Lung (tissue), 12 donors: ENCODE data around the gene CCDC149. TPM values are rescaled to one million over a fixed set of nuclear protein-coding genes. Genes with fewer than 3 reads are reported as not detected.

Source experiments
- ATAC-seq: fragments of 200-7000 bp; cut with Tn5 transposase; one replicate; pipeline ENCODE4 v1.9.1; 2020; ENCODE audit warnings: moderate number of reproducible peaks; ENCODE audit not compliant: insufficient read depth, low FRiP score
- DNase-seq, 3 donors: peaks; one replicate each; pipeline ENCODE4 v3.0.0-alpha.2; 2013 to 2017
- H3K27ac ChIP-seq, 2 donors: one replicate each; pipeline ENCODE4 v1.5.1; 2013; ENCODE audit warnings: mild to moderate bottlenecking in 2 of 2, moderate library complexity in 2 of 2, control low read depth in 1 of 2, inconsistent platforms in 1 of 2, low read depth in 1 of 2, low read length in 1 of 2
- H3K27me3 ChIP-seq, 3 donors: one replicate each; pipeline ENCODE4 v1.5.1; 2013; ENCODE audit warnings: low read length in 2 of 3; ENCODE audit not compliant: control insufficient read depth in 3 of 3, insufficient read depth in 3 of 3
- H3K36me3 ChIP-seq, 4 donors: one replicate each; pipeline ENCODE4 v1.5.1; 2013; ENCODE audit warnings: low read length in 4 of 4, mild to moderate bottlenecking in 1 of 4, moderate library complexity in 1 of 4; ENCODE audit not compliant: control insufficient read depth in 4 of 4, insufficient read depth in 4 of 4
- H3K4me1 ChIP-seq, 5 donors: one replicate each; pipeline ENCODE4 v1.5.1; 2013; ENCODE audit warnings: low read length in 5 of 5, mild to moderate bottlenecking in 2 of 5, moderate library complexity in 1 of 5; ENCODE audit not compliant: control insufficient read depth in 5 of 5, insufficient read depth in 5 of 5
- H3K4me3 ChIP-seq: one replicate; pipeline ENCODE4 v1.5.1; 2013; ENCODE audit warnings: mild to moderate bottlenecking, control low read depth, moderate library complexity
- H3K9ac ChIP-seq, 2 donors: one replicate each; pipeline ENCODE4 v1.5.1; 2013; ENCODE audit warnings: low read length in 2 of 2, control low read depth in 1 of 2; ENCODE audit not compliant: insufficient read depth in 1 of 2
- H3K9me3 ChIP-seq, 4 donors: one replicate each; pipeline ENCODE4 v1.5.1; 2013; ENCODE audit warnings: low read length in 3 of 4, mild to moderate bottlenecking in 1 of 4, moderate library complexity in 1 of 4; ENCODE audit not compliant: control insufficient read depth in 4 of 4, insufficient read depth in 3 of 4
- WGBS, 2 donors: extraction: QIAGEN DNeasy Blood & Tissue Kit; methylation state at CpG; one replicate each; pipeline ENCODE4 v1.1.7; 2013; 5-methylcytosine and 5-hydroxymethylcytosine counted together
- polyA plus RNA-seq, 2 donors: library from polyadenylated mRNA; stranded (reverse); fragments of 200-250 nt; gene quantifications; one replicate each; pipeline ENCODE4 v1.2.1, GENCODE V29; 2013
- total RNA-seq, 2 donors: library from RNA; depleted of rRNA in 1 of 2; stranded (reverse); fragments of >200 nt in 1 of 2; gene quantifications; one replicate each; pipeline ENCODE4 v1.2.1, GENCODE V29; 2014 to 2021
- TF ChIP-seq, protein P1 (sequence below): IDR thresholded peaks from 2 replicates; pipeline ENCODE4 v1.5.1; 2012; ENCODE audit warnings: mild to moderate bottlenecking; ENCODE audit errors: control extremely low read depth, extremely low read depth
- donor health status: control.
- donor health status: control.
- donor health status: Bipolar disorder and iron deficiency.
- donor health status: healthy.
- donor health status: DM: yes; HTN: yes; CAD: no.

Gene CCDC149
- total and polyA plus RNA-seq, 4 donors = 8.6 to 21.4 (median 17.1) TPM

DNA sequence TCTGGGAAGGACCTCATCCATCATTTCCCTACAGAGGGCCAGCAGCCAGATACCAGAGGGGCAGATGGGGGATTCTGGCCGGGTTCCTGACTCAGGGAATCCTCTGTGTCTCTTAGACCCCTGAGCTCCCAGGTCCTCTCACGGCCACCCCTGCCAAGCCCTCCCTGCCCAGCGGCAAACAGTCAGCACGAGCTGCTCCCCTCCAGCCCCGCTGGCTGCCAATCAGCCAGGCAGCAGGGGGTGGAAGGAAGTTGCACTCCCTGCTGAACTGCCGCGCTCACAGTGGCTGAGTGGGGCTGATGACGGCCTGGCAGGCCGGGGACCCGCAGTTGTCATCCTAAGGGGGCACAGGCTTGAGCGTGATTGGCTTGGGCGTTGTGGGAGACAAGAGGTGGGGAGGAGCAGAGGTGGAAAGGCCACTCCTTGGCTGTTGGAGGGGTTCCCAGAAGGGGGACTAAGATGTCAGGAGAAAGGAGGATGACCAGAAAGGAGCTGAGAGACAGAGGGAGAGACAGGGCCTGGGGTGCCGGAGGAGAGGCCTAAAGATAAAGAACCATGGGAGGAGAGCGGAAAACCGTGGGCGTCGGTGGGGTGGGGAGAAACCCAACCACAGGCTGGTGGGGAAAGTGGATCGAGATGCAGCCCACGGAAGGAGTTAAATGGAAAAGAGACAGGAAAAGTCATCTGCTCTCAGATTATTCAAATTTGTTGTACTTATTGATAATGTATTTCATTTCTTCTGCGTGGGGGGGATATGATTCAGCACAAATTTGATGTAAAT is 4.4 kb upstream of the CCDC149 start:
- peaks cover 0 to 21% (median 0%) of the 10 kb centered on the region in 5 donors for H3K4me1 ChIP-seq
- TF ChIP-seq, protein P1, sequence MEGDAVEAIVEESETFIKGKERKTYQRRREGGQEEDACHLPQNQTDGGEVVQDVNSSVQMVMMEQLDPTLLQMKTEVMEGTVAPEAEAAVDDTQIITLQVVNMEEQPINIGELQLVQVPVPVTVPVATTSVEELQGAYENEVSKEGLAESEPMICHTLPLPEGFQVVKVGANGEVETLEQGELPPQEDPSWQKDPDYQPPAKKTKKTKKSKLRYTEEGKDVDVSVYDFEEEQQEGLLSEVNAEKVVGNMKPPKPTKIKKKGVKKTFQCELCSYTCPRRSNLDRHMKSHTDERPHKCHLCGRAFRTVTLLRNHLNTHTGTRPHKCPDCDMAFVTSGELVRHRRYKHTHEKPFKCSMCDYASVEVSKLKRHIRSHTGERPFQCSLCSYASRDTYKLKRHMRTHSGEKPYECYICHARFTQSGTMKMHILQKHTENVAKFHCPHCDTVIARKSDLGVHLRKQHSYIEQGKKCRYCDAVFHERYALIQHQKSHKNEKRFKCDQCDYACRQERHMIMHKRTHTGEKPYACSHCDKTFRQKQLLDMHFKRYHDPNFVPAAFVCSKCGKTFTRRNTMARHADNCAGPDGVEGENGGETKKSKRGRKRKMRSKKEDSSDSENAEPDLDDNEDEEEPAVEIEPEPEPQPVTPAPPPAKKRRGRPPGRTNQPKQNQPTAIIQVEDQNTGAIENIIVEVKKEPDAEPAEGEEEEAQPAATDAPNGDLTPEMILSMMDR = no peak
- ATAC-seq = no peak
- H3K36me3 ChIP-seq = no peaks in the 10 kb centered on the region
- H3K4me3 ChIP-seq = no peak overlapping the region
- WGBS, 2 donors = 70 to 76% methylated on average over 20 of the region's 20 CpGs
- DNase-seq = no peak
- H3K9ac ChIP-seq = no peak overlapping the region
- H3K27ac ChIP-seq = no peak overlapping the region
- no peaks in the 10 kb centered on the region for H3K27me3 ChIP-seq
- peaks cover 0 to 6% (median 3%) of the 10 kb centered on the region in 4 donors for H3K9me3 ChIP-seq

DNA sequence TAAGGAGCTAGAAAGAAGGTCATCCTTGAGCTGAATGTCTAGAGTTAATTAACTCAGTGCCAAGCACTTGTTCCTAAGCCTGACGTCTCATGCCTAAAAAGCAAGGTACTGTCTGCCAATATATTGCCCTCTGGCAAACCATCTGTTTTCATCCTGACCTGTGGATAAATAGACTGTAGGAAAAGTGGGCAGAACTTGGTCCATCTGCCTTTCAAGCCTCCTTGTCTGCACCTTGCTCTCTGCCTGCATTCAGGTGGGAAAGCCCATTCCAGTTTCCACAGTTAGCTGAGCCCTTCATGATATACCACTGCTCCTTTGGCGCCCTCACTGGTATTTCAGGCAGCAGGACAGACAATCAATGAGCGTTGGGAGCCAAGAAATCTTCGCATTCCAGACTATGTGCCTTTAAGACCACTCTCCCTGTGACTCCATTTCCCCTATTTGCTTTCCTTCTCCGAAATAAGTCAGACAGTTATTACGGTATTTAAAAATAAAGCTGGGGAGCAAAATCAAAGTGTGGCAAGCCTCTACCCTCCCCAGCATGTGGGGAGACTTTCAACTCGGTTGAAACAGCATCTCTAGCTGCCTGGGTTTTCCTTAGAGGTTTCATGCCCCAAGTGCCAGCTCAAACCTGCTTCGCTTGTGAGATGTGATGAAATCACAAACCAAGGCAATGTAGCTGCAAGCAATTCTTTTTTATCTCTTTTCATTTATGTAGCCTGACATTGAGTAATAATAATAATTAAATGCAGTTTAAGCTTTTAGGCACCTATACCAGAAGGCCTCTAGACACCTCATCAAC is 2.5 kb upstream of the CCDC149 start:
- DNase-seq (peak in 2 of 3 donors; percentile 20 to 42), ATAC-seq (no peak)
- TF ChIP-seq, protein P1 = no peak
- peaks cover 0 to 5% (median 2%) of the 10 kb centered on the region in 4 donors for H3K9me3 ChIP-seq
- H3K9ac ChIP-seq = no peak overlapping the region
- no peak overlapping the region for H3K27ac ChIP-seq
- H3K36me3 ChIP-seq = peaks cover 0 to 5% (median 2%) of the 10 kb centered on the region in 4 donors
- H3K4me3 ChIP-seq = no peak overlapping the region
- no peaks in the 10 kb centered on the region for H3K27me3 ChIP-seq
- H3K4me1 ChIP-seq = peaks cover 0 to 28% (median 0%) of the 10 kb centered on the region in 5 donors
- 79 to 90% methylated on average over 8 of the region's 8 CpGs for WGBS, 2 donors

- WGBS, 2 donors = 94 to 96% methylated on average over 6 of the region's 6 CpGs
- Histone ChIP-seq H3K27me3 (no peaks in the 10 kb centered on the region), H3K4me3 (no peak overlapping the region), H3K9ac (no peak overlapping the region), H3K27ac (no peak overlapping the region), H3K9me3 (peaks cover 0 to 5% (median 0%) of the 10 kb centered on the region in 4 donors), H3K36me3 (peaks cover under 1 to 11% (median 9%) of the 10 kb centered on the region in 4 donors), H3K4me1 (peaks cover 0 to 28% (median 0%) of the 10 kb centered on the region in 5 donors)
- DNase-seq = no peak
- no peak for ATAC-seq
- TF ChIP-seq, protein P1 = no peak
These were observed 1.6 kb upstream of the CCDC149 start for GRCh38 chr4:24914460-24914859.
